ENCODE results near the gene ATP6V1C2.

ATP6V1C2 gene

DNA sequence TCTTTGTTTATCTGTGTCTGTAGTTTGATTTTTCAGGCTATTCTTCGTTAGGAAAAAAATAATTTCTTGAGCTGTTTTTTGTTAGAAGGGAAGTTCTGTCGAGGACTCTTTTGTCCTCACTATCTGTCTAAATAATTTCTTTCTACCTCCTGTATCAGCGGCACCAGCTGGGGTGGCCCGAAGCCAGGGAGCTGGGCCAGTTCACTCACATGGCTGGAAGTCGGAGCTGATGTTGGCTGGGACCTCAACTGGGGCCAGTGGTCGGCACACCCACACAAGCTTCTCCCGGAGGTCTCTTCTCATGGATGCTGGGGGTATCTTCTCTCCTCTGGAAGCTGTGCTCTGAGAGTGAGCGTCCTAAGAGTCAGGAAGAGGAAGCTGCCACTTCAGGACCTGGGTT lies 99.1 kb downstream of the ATP6V1C2 start:
- ATAC-seq (ENCODE audit: low read depth), result no peak
- DNase-seq (ENCODE audit: low spot score), result no peak
- Histone ChIP-seq H3K4me3 (ENCODE audit: severe bottlenecking) (no peak overlapping the region), H3K27ac (ENCODE audit: poor library complexity, severe bottlenecking) (no peak overlapping the region), H3K9me3 (ENCODE audit: severe bottlenecking) (no peaks in the 10 kb centered on the region), H3K27me3 (ENCODE audit: insufficient read depth, poor library complexity, severe bottlenecking) (no peaks in the 10 kb centered on the region), H3K36me3 (ENCODE audit: low read depth) (no peaks in the 10 kb centered on the region), H3K4me1 (ENCODE audit: insufficient read depth, poor library complexity, severe bottlenecking) (no peaks in the 10 kb centered on the region)
- TF ChIP-seq, protein P1, sequence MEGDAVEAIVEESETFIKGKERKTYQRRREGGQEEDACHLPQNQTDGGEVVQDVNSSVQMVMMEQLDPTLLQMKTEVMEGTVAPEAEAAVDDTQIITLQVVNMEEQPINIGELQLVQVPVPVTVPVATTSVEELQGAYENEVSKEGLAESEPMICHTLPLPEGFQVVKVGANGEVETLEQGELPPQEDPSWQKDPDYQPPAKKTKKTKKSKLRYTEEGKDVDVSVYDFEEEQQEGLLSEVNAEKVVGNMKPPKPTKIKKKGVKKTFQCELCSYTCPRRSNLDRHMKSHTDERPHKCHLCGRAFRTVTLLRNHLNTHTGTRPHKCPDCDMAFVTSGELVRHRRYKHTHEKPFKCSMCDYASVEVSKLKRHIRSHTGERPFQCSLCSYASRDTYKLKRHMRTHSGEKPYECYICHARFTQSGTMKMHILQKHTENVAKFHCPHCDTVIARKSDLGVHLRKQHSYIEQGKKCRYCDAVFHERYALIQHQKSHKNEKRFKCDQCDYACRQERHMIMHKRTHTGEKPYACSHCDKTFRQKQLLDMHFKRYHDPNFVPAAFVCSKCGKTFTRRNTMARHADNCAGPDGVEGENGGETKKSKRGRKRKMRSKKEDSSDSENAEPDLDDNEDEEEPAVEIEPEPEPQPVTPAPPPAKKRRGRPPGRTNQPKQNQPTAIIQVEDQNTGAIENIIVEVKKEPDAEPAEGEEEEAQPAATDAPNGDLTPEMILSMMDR (IDR thresholded peaks at IDR 0.05; ENCODE audit: poor library complexity, severe bottlenecking), result no peak

DNA sequence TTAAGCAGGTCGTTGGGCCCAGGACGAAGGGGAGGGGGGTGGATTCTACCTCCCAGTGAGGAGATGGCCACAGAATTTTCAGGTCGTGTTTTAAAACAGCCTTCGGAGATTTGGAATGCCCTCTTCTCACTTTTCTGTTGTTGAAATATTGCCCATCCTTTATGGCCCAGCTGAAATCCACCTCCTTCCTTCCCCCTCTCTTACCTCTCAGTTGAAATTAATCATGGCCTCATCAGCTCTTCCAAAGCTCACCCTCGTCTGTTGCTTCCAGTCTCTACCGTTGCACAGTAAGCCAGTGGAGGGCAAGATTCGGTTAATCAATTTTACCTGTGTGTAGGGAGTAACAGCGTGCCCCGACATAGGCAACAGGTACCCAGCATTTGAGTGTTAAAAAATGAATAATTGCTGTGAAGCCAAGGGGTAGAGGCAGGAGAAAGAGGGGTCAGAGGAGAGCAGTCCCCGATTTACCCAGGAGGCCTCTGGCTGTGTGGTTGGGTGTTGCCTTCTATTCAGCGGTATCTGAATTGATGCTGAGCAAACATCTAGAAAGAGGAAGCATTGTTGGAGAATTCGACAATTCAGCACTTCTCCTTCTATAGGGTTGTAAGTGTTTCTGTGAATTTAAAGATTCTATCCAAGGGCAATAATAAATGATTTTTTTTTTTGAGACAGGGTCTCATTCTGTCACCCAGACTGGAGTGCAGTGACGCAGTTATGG lies 99.7 kb downstream of the ATP6V1C2 start:
- Histone ChIP-seq H3K27me3 (ENCODE audit: insufficient read depth, poor library complexity, severe bottlenecking) (no peaks in the 10 kb centered on the region), H3K4me1 (ENCODE audit: insufficient read depth, poor library complexity, severe bottlenecking) (no peaks in the 10 kb centered on the region), H3K36me3 (ENCODE audit: low read depth) (no peaks in the 10 kb centered on the region), H3K9me3 (ENCODE audit: severe bottlenecking) (no peaks in the 10 kb centered on the region), H3K27ac (ENCODE audit: poor library complexity, severe bottlenecking) (no peak overlapping the region), H3K4me3 (ENCODE audit: severe bottlenecking) (no peak overlapping the region)
- TF ChIP-seq, protein P1 (IDR thresholded peaks at IDR 0.05; ENCODE audit: poor library complexity, severe bottlenecking), result no peak
- no peak for DNase-seq (ENCODE audit: low spot score)
- ATAC-seq (ENCODE audit: low read depth), result no peak

DNA sequence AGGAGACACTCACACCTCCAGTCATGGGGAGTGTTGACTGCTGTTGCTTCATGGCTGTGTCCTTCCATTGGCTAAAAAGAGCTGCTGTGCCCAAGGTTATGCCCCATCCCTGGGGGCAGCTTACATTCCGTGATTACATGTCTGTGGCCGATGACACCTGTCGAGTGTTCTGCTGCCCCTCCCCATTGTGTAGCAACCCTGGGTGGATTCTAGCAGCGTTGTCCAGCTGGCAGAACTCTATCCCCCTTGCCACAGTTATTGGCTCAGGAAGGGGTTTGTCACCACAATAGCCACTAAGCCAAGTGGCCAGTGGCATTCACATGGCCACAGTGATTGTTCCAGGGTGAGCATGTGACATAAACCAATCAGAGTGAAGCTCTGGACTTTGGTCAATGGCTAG lies 102.8 kb downstream of the ATP6V1C2 start:
- DNase-seq (ENCODE audit: low spot score) (no peak), ATAC-seq (ENCODE audit: low read depth) (no peak)
- TF ChIP-seq, protein P1 (IDR thresholded peaks at IDR 0.05; ENCODE audit: poor library complexity, severe bottlenecking), result no peak
- no peak overlapping the region for H3K27ac ChIP-seq (ENCODE audit: poor library complexity, severe bottlenecking)
- H3K4me1 ChIP-seq (ENCODE audit: insufficient read depth, poor library complexity, severe bottlenecking), result no peaks in the 10 kb centered on the region
- H3K36me3 ChIP-seq (ENCODE audit: low read depth), result no peaks in the 10 kb centered on the region
- H3K4me3 ChIP-seq (ENCODE audit: severe bottlenecking), result no peak overlapping the region
- H3K27me3 ChIP-seq (ENCODE audit: insufficient read depth, poor library complexity, severe bottlenecking), result no peaks in the 10 kb centered on the region
- no peaks in the 10 kb centered on the region for H3K9me3 ChIP-seq (ENCODE audit: severe bottlenecking)

DNA sequence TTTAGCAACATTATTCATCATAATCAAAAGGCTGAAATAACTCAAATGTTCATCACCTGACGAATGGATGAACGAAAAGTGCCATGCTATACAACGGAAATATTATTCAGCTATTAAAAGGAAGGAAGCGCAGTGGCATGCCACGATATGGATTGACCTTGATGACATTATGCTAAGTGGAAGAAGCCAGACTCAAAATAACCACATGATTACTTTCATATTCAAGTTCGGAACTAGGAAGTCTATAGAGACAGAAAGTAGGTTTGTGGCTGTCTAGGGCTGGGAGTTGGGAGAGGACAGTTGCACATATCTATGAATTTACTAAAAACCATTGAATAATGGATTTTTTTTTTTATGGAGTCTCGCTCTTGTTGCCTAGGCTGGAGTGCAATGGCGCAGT lies 104.6 kb downstream of the ATP6V1C2 start:
- Histone ChIP-seq H3K4me1 (ENCODE audit: insufficient read depth, poor library complexity, severe bottlenecking) (no peaks in the 10 kb centered on the region), H3K9me3 (ENCODE audit: severe bottlenecking) (no peaks in the 10 kb centered on the region), H3K27me3 (ENCODE audit: insufficient read depth, poor library complexity, severe bottlenecking) (no peaks in the 10 kb centered on the region), H3K36me3 (ENCODE audit: low read depth) (no peaks in the 10 kb centered on the region), H3K4me3 (ENCODE audit: severe bottlenecking) (no peak overlapping the region), H3K27ac (ENCODE audit: poor library complexity, severe bottlenecking) (no peak overlapping the region)
- TF ChIP-seq, protein P1 (IDR thresholded peaks at IDR 0.05; ENCODE audit: poor library complexity, severe bottlenecking), result no peak
- ATAC-seq (ENCODE audit: low read depth) (no peak), DNase-seq (ENCODE audit: low spot score) (no peak)

DNA sequence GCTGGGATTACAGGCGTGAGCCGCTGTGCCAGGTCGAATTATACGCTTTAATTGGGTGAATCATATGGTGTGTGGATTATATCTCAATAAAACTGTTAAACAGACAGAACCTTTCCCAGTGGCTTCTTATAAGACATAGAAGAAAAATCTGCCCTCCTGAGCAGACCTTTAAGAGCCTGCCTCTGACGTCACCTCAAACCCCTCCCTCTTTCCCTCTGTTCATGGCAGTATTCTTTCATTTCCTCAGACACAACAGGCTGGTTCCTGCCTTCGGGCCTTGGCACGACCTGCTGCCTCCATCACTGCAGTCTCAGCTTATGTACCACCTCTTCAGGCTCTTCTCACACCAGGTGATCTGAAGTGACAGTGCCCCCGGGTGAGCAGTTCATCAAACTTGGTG lies 105.2 kb downstream of the ATP6V1C2 start:
- Histone ChIP-seq H3K4me3 (ENCODE audit: severe bottlenecking) (no peak overlapping the region), H3K27ac (ENCODE audit: poor library complexity, severe bottlenecking) (no peak overlapping the region), H3K9me3 (ENCODE audit: severe bottlenecking) (no peaks in the 10 kb centered on the region), H3K4me1 (ENCODE audit: insufficient read depth, poor library complexity, severe bottlenecking) (no peaks in the 10 kb centered on the region), H3K36me3 (ENCODE audit: low read depth) (no peaks in the 10 kb centered on the region), H3K27me3 (ENCODE audit: insufficient read depth, poor library complexity, severe bottlenecking) (no peaks in the 10 kb centered on the region)
- ATAC-seq (ENCODE audit: low read depth) (no peak), DNase-seq (ENCODE audit: low spot score) (no peak)
- TF ChIP-seq, protein P1 (IDR thresholded peaks at IDR 0.05; ENCODE audit: poor library complexity, severe bottlenecking), result no peak
